H4 (cell line): ENCODE data around the gene GPSM1. TPM values are rescaled to one million over a fixed set of nuclear protein-coding genes. Genes with fewer than 3 reads are reported as not detected.

ENCODE experiments used
- DNase-seq: peaks from one replicate; pipeline ENCODE4 v3.0.0-alpha.2; 2015; ENCODE audit warnings: low spot score
- total RNA-seq: library from RNA; depleted of rRNA; stranded (reverse); fragments of >200 nt; shearing (Covaris generic); gene quantifications from 2 replicates; pipeline ENCODE4 v1.2.3, GENCODE V29; 2014

GPSM1 gene
- total RNA-seq, 1 experiment from 2014 or later = 5.1 TPM

- no peak for DNase-seq
These were observed 35.9 kb upstream of the GPSM1 start for GRCh38 chr9:136291306-136292025.

GRCh38 chr9:136292026-136292538 is 35.3 kb upstream of the GPSM1 start:
- no peak for DNase-seq

GRCh38 chr9:136292591-136293448 is 34.5 kb upstream of the GPSM1 start:
- DNase-seq = no peak

GRCh38 chr9:136293476-136294077 is 33.8 kb upstream of the GPSM1 start:
- DNase-seq = no peak

GRCh38 chr9:136294437-136294836 is 32.9 kb upstream of the GPSM1 start:
- DNase-seq = no peak

- no peak for DNase-seq
These were observed 32.3 kb upstream of the GPSM1 start for GRCh38 chr9:136295055-136295454.

GRCh38 chr9:136295542-136296433 is 31.6 kb upstream of the GPSM1 start:
- no peak for DNase-seq

GRCh38 chr9:136296434-136297015 is 30.8 kb upstream of the GPSM1 start:
- DNase-seq = no peak

GRCh38 chr9:136297016-136297691 is 30.2 kb upstream of the GPSM1 start:
- no peak for DNase-seq

GRCh38 chr9:136297766-136298735 is 29.3 kb upstream of the GPSM1 start:
- DNase-seq = no peak

GRCh38 chr9:136299116-136299515 is 28.2 kb upstream of the GPSM1 start:
- DNase-seq = no peak

- no peak for DNase-seq
These were observed 27.8 kb upstream of the GPSM1 start for GRCh38 chr9:136299541-136299940.

GRCh38 chr9:136300016-136300545 is 27.3 kb upstream of the GPSM1 start:
- DNase-seq = no peak

- DNase-seq = no peak
These were observed 26.5 kb upstream of the GPSM1 start for GRCh38 chr9:136300866-136301265.

- DNase-seq = no peak
These were observed 24.8 kb upstream of the GPSM1 start for GRCh38 chr9:136302527-136302926.

GRCh38 chr9:136303066-136303824 is 24.1 kb upstream of the GPSM1 start:
- DNase-seq = no peak

GRCh38 chr9:136303825-136304416 is 23.4 kb upstream of the GPSM1 start, which contains the start of gene CCDC187:
Gene CCDC187, minus strand, starts transcription at chr9:136304094. Its CDS starts 264 bp downstream, at chr9:136303830.
- DNase-seq = no peak

GRCh38 chr9:136304456-136304855 is 22.9 kb upstream of the GPSM1 start:
- DNase-seq = no peak
